Uterus (tissue), 4 donors: ENCODE results near the gene KRTAP5-1. TPM values are rescaled to one million over a fixed set of nuclear protein-coding genes. Genes with fewer than 3 reads are reported as not detected.
"Not testable (repeated sequence)": the region's sequence is repeated elsewhere in the genome, so short reads cannot be mapped to it uniquely, and the experiment has no call there.

ENCODE experiments used
- DNase-seq, 2 donors: peaks; one replicate each; pipeline ENCODE4 v3.0.0-alpha.2; 2019 to 2020
- H3K27ac ChIP-seq, 2 donors: fragments of 200-600 bp; sonication (generic); 1 replicate in 1 of 2; 2 replicates in 1 of 2; pipeline ENCODE4 v1.5.1; 2016 to 2018
- H3K27me3 ChIP-seq, 2 donors: fragments of 200-600 bp; sonication (generic); one replicate each; pipeline ENCODE4 v1.5.1; 2018 to 2019; ENCODE audit warnings: control low read depth in 1 of 2
- H3K36me3 ChIP-seq, 2 donors: fragments of 200-600 bp; sonication (generic); one replicate each; pipeline ENCODE4 v1.5.1; 2019; ENCODE audit warnings: control low read depth in 1 of 2
- H3K4me1 ChIP-seq, 2 donors: fragments of 200-600 bp; sonication (generic); one replicate each; pipeline ENCODE4 v1.5.1; 2018 to 2019; ENCODE audit warnings: control low read depth in 1 of 2
- H3K4me3 ChIP-seq, 2 donors: fragments of 200-600 bp; sonication (generic); 1 replicate in 1 of 2; 2 replicates in 1 of 2; pipeline ENCODE4 v1.5.1; 2018 to 2019; ENCODE audit warnings: mild to moderate bottlenecking in 1 of 2
- H3K9me3 ChIP-seq, 2 donors: fragments of 200-600 bp; sonication (generic); one replicate each; pipeline ENCODE4 v1.5.1; 2019; ENCODE audit warnings: control low read depth in 1 of 2
- POLR2A ChIP-seq, 2 donors: fragments of 450-650 bp; IDR thresholded peaks; one replicate each; pipeline ENCODE4 v1.6.1; 2016; ENCODE audit warnings: antibody characterized with exemption in 2 of 2, mild to moderate bottlenecking in 1 of 2, moderate library complexity in 1 of 2
- intact Hi-C: fragments of 100-400 bp; cut with DNase I; formaldehyde crosslinking; loops from one replicate; pipeline ENCODE4 v1.15.1; 2023; ENCODE audit warnings: low total_unique reads
- total RNA-seq, 4 donors: library from RNA; depleted of rRNA in 3 of 4; stranded (reverse); fragments of >200 nt in 3 of 4; gene quantifications; one replicate each; pipeline versions ENCODE4 v1.1.0 to v1.2.4, GENCODE V29; 2014 to 2023
- TF ChIP-seq, protein P1 (sequence below), 4 experiments: fragments of 200-600 bp in 2 of 4; fragments of 450-650 bp in 2 of 4; sonication (generic) in 2 of 4; IDR thresholded peaks; one replicate each; pipeline ENCODE4 v1.5.1; 2016 to 2019; ENCODE audit warnings: antibody characterized with exemption in 4 of 4, mild to moderate bottlenecking in 2 of 4, moderate library complexity in 1 of 4
- donor health status: DM: yes; HTN: yes; CAD: no.

KRTAP5-1 gene
- total RNA-seq, 4 donors from 2014 or later, result not detected

DNA sequence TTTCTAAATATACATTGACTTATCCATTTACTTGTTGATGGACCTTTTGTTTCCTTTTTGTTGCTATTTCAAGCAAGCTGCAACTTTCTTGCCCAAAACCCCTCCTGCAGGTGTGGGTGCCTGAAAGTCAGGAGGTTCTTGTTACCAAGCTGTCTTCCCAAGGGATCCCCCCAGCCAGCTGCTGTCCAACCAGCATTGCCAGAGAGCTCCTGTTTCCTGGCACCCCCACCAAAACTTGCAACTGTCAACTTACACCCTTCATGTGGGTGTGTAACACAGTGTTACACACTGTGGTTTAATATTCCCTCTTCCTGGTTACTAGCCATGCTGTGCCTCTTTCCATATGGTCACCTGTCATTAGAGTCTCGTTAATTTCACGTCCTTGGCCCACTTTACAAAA, 1.6 kb upstream of the KRTAP5-1 start:
- intact Hi-C loops, result no loop called here
- no peak for TF ChIP-seq POLR2A (IDR thresholded peaks at IDR 0.05)
- TF ChIP-seq, protein P1, sequence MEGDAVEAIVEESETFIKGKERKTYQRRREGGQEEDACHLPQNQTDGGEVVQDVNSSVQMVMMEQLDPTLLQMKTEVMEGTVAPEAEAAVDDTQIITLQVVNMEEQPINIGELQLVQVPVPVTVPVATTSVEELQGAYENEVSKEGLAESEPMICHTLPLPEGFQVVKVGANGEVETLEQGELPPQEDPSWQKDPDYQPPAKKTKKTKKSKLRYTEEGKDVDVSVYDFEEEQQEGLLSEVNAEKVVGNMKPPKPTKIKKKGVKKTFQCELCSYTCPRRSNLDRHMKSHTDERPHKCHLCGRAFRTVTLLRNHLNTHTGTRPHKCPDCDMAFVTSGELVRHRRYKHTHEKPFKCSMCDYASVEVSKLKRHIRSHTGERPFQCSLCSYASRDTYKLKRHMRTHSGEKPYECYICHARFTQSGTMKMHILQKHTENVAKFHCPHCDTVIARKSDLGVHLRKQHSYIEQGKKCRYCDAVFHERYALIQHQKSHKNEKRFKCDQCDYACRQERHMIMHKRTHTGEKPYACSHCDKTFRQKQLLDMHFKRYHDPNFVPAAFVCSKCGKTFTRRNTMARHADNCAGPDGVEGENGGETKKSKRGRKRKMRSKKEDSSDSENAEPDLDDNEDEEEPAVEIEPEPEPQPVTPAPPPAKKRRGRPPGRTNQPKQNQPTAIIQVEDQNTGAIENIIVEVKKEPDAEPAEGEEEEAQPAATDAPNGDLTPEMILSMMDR (IDR thresholded peaks at IDR 0.05), result no peak

GRCh38 chr11:1582909-1583308, 2.2 kb downstream of the KRTAP5-1 start:
- DNase-seq, intact Hi-C loops, H3K4me1 ChIP-seq, H3K4me3 ChIP-seq, H3K36me3 ChIP-seq, H3K27ac ChIP-seq, H3K27me3 ChIP-seq, H3K9me3 ChIP-seq: not testable (repeated sequence)

More for the DNA sequence above, 1.6 kb upstream of the KRTAP5-1 start:
- no peaks in the 10 kb centered on the region for H3K4me1 ChIP-seq
- no peaks in the 10 kb centered on the region for H3K9me3 ChIP-seq
- H3K36me3 ChIP-seq, result no peaks in the 10 kb centered on the region
- DNase-seq, result no peak
- no peak overlapping the region for H3K4me3 ChIP-seq
- no peak overlapping the region for H3K27ac ChIP-seq
- no peaks in the 10 kb centered on the region for H3K27me3 ChIP-seq

DNA sequence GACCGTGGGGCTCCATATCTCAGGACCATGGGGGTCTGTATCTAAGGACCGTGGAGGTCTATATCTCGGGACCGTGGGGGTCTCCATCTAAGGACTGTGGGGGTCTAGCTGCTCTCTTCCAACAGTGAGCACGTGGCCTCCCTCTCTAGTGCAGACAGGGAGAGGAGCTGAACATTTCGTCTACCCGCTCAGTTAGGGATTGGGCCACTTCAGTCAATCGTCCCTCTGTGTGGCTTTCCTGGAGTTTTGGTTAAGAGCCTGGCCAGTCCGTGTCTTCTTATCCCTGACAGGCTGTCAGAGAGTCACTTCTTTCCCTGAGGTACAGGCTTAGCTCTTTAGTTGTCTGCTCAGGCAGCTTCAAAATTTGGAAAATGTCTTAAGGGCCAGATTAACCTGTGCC, 3.1 kb downstream of the KRTAP5-1 start:
- no peak for DNase-seq

GRCh38 chr11:1576825-1577224, 8.3 kb downstream of the KRTAP5-1 start:
- TF ChIP-seq, protein P1 (IDR thresholded peaks at IDR 0.05), result no peak
- no peak for TF ChIP-seq POLR2A (IDR thresholded peaks at IDR 0.05)
- intact Hi-C loops, result no loop called here
- Histone ChIP-seq H3K4me3 (no peak overlapping the region), H3K27me3 (peaks cover 0 to 5% of the 10 kb centered on the region in 2 donors), H3K9me3 (no peaks in the 10 kb centered on the region), H3K27ac (no peak overlapping the region), H3K36me3 (no peaks in the 10 kb centered on the region), H3K4me1 (peaks cover 0 to 15% of the 10 kb centered on the region in 2 donors)
- no peak for DNase-seq

More for the DNA sequence above, 3.1 kb downstream of the KRTAP5-1 start:
- no peak for TF ChIP-seq POLR2A (IDR thresholded peaks at IDR 0.05)
- TF ChIP-seq, protein P1 (IDR thresholded peaks at IDR 0.05), result no peak
- Histone ChIP-seq H3K27ac (no peak overlapping the region), H3K4me1 (no peaks in the 10 kb centered on the region), H3K36me3 (no peaks in the 10 kb centered on the region), H3K4me3 (no peak overlapping the region), H3K9me3 (no peaks in the 10 kb centered on the region), H3K27me3 (no peaks in the 10 kb centered on the region)
- intact Hi-C loops, result no loop called here

- H3K4me3 ChIP-seq, DNase-seq, H3K27me3 ChIP-seq, H3K9me3 ChIP-seq, H3K27ac ChIP-seq, H3K36me3 ChIP-seq: not testable (repeated sequence)
- intact Hi-C loops, result loop anchor here (2.0 kb wide), 1 partner anchor 29 kb away; no protein-coding TSS in a partner anchor
- peaks cover 0 to 23% of the 10 kb centered on the region in 2 donors for H3K4me1 ChIP-seq
Observed at GRCh38 chr11:1575756-1576155, 9.3 kb downstream of the KRTAP5-1 start.

- H3K27me3 ChIP-seq, result peaks cover 0 to 5% of the 10 kb centered on the region in 2 donors
- H3K27ac ChIP-seq, result no peak overlapping the region
- no peak overlapping the region for H3K4me3 ChIP-seq
- TF ChIP-seq POLR2A (IDR thresholded peaks at IDR 0.05), result no peak
- TF ChIP-seq, protein P1 (IDR thresholded peaks at IDR 0.05), result no peak
- peaks cover 0 to 31% of the 10 kb centered on the region in 2 donors for H3K4me1 ChIP-seq
- no peak for DNase-seq
- H3K9me3 ChIP-seq, result no peaks in the 10 kb centered on the region
- intact Hi-C loops, result loop anchor here (2.0 kb wide), 1 partner anchor 28 kb away; no protein-coding TSS in a partner anchor
- H3K36me3 ChIP-seq, result no peaks in the 10 kb centered on the region
Observed at GRCh38 chr11:1574933-1575242, 10.2 kb downstream of the KRTAP5-1 start.
